Neutrophil (primary cell): ENCODE data around the gene COL4A1.

Source experiments
- H3K27ac ChIP-seq: fragments of 200-600 bp; sonication (generic); 2 replicates; pipeline ENCODE4 v1.5.1; 2016; ENCODE audit warnings: mild to moderate bottlenecking, moderate library complexity
- H3K27me3 ChIP-seq: fragments of 200-600 bp; sonication (generic); 2 replicates; pipeline ENCODE4 v1.6.0; 2016; ENCODE audit warnings: mild to moderate bottlenecking
- H3K36me3 ChIP-seq: fragments of 200-600 bp; sonication (generic); 2 replicates; pipeline ENCODE4 v1.5.1; 2017
- H3K4me1 ChIP-seq, 2 experiments: fragments of 200-600 bp in 1 of 2; sonication (generic) in 1 of 2; 1 replicate in 1 of 2; 2 replicates in 1 of 2; pipeline versions ENCODE4 v1.5.1 to v1.6.1; 2013 to 2016; ENCODE audit warnings: low read depth in 1 of 2, low read length in 1 of 2, mild to moderate bottlenecking in 1 of 2, moderate library complexity in 1 of 2; ENCODE audit not compliant: control insufficient read depth in 1 of 2, insufficient read depth in 1 of 2
- H3K4me3 ChIP-seq, 2 experiments: fragments of 200-600 bp in 1 of 2; sonication (generic) in 1 of 2; 1 replicate in 1 of 2; 2 replicates in 1 of 2; pipeline ENCODE4 v1.5.1; 2013 to 2016; ENCODE audit warnings: low read depth in 1 of 2, low read length in 1 of 2, mild to moderate bottlenecking in 1 of 2, moderate library complexity in 1 of 2
- H3K9me3 ChIP-seq: fragments of 200-600 bp; sonication (generic); 2 replicates; pipeline ENCODE4 v1.5.1; 2016
- CTCF ChIP-seq: fragments of 200-600 bp; sonication (generic); IDR thresholded peaks from 2 replicates; pipeline ENCODE4 v1.5.1; 2016; ENCODE audit warnings: antibody characterized with exemption

Gene COL4A1

DNA sequence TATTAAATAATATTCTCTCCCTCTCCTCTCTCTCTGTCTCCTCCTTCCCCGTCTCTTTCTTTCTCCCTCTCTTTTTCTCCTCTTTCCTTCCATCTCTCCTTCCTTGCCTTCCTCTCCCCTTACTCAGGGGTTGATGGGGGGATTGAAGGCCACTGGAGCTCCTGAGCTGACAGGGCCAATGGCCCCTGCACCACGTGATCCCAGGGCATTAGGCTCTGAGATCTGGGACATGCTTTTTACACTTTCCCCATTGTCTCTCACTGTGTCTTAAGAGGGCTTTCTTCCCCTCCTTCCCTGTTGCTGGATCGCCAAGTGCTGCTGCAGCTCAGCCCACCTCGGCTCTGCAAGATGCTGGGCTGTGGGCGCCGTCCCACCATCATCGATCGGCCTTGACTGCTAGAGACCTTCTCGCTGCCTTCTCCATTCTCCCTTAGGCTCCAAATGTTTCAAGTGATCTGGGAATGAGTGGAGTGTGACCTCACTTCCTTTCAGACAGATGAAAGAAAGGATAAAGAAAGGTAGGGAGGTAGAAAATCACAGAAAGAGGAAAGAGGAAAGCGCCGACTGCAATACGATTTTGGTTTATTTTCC lies 42.2 kb downstream of the COL4A1 start:
- Histone ChIP-seq H3K36me3 (no peaks in the 10 kb centered on the region), H3K27me3 (peaks cover 79% of the 10 kb centered on the region), H3K4me3 (no peak overlapping the region), H3K9me3 (no peaks in the 10 kb centered on the region), H3K4me1 (no peaks in the 10 kb centered on the region), H3K27ac (no peak overlapping the region)
- TF ChIP-seq CTCF, result no peak

- no peaks in the 10 kb centered on the region for H3K4me1 ChIP-seq
- no peaks in the 10 kb centered on the region for H3K36me3 ChIP-seq
- H3K9me3 ChIP-seq, result no peaks in the 10 kb centered on the region
- TF ChIP-seq CTCF, result no peak
- no peak overlapping the region for H3K27ac ChIP-seq
- H3K4me3 ChIP-seq, result no peak overlapping the region
- peaks cover 87% of the 10 kb centered on the region for H3K27me3 ChIP-seq
Observed at GRCh38 chr13:110263888-110264287, 43.1 kb downstream of the COL4A1 start.

DNA sequence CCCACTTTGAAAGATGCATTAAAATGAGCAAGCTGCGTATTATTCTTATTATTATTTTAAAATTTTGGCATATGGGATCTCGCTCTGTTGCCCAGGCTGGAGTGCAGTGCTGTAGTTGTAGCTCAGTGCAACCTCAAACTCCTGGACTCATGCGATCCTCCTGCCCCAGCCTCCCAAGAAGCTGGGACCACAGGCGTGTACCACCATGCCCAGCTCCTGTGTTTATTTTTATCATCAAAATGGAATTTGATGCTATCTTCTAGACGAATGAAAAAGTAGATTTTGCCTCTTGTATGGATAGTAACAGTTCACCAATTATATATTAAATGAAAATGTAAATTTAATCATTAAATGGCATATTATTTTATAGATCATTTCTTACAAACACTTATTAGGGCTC lies 43.6 kb downstream of the COL4A1 start:
- Histone ChIP-seq H3K4me3 (no peak overlapping the region), H3K27me3 (peaks cover 82% of the 10 kb centered on the region), H3K4me1 (no peaks in the 10 kb centered on the region), H3K9me3 (no peaks in the 10 kb centered on the region), H3K27ac (no peak overlapping the region), H3K36me3 (no peaks in the 10 kb centered on the region)
- TF ChIP-seq CTCF, result no peak

DNA sequence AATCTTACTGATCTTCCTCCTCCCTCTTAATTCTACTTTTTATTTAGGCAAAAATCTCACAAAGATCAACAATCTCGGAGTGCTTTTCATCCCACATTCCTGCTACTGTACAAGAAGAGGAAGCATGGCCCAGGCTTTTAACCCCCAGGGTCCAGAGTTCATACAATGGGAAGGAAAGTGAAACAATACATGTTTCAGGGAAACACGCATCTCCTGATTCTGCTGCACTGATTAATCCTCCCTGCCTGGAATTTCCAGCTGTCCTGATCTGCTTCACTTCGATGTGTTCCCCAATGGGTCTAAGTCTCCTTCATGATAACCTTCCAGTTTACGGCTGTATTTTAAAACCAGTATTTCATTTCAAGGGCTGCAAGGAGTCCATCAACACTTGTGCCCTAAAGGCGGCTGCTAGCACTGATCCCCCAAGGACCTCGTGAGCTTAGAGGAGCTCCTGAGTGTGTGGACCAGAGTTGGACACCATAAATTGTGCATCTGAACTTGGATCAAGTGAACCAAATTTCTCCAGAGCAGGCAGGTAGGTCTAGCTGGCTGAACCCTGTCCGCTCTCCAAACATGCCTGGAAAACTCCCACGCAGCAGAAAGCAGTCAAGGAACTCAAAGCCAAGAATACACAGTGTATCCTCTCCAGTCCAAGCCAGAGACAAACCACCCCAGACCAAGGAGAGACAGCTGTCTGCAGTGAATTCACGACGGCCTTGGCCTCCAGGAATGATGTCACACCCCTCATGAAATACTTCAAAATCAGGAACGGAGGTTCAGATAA lies 44.3 kb downstream of the COL4A1 start:
- Histone ChIP-seq H3K27me3 (peaks cover 76% of the 10 kb centered on the region), H3K4me1 (no peaks in the 10 kb centered on the region), H3K9me3 (no peaks in the 10 kb centered on the region), H3K27ac (no peak overlapping the region), H3K4me3 (no peak overlapping the region), H3K36me3 (no peaks in the 10 kb centered on the region)
- TF ChIP-seq CTCF, result no peak

GRCh38 chr13:110262082-110262436 lies 44.9 kb downstream of the COL4A1 start:
- Histone ChIP-seq H3K36me3 (no peaks in the 10 kb centered on the region), H3K4me1 (no peaks in the 10 kb centered on the region), H3K27ac (no peak overlapping the region), H3K4me3 (no peak overlapping the region), H3K9me3 (no peaks in the 10 kb centered on the region), H3K27me3 (peaks cover 70% of the 10 kb centered on the region)
- TF ChIP-seq CTCF, result no peak
